ENCODE results near the gene MYO7B. TPM values are rescaled to one million over a fixed set of nuclear protein-coding genes. Genes with fewer than 3 reads are reported as not detected.

The MYO7B gene
- total and polyA plus RNA-seq, 2 experiments from 2014 or later, result 17.6 to 20.1 TPM

- no peaks in the 10 kb centered on the region for H3K36me3 ChIP-seq (replicated peaks; ENCODE audit: insufficient read depth, low read depth)
- no peaks in the 10 kb centered on the region for H3K4me1 ChIP-seq (ENCODE audit: insufficient read depth)
- no peaks in the 10 kb centered on the region for H3K9me2 ChIP-seq (replicated peaks; ENCODE audit: insufficient read depth)
- peak within 1 kb of the TSS; percentile 64 for H3K4me3 ChIP-seq
- H4K20me1 ChIP-seq (ENCODE audit: insufficient read depth, poor library complexity, severe bottlenecking), result no peaks in the 10 kb centered on the region
- peaks cover 38% of the 10 kb centered on the region for H3K27me3 ChIP-seq
- DNase-seq (ENCODE audit: low spot score), result peak; percentile 42
- H3K9me3 ChIP-seq (ENCODE audit: low read depth), result no peaks in the 10 kb centered on the region
- WGBS (ENCODE audit: low lambda C conversion rate, missing lambda C conversion rate), result 7% methylated on average over 35 of the region's 56 CpGs
- H3K27ac ChIP-seq, result no peak within 1 kb of the TSS
- peak within 1 kb of the TSS; percentile 100 for H3K4me2 ChIP-seq
- H2AFZ ChIP-seq, result peak within 1 kb of the TSS; percentile 78
- TF ChIP-seq EZH2 (IDR thresholded peaks at IDR 0.05; ENCODE audit: borderline replicate concordance) (no peak), CTCF (IDR thresholded peaks at IDR 0.05; ENCODE audit: poor library complexity) (peak; percentile 26)
- no peaks in the 10 kb centered on the region for H3K79me2 ChIP-seq
Observed at GRCh38 chr2:127675331-127676261, 140.1 kb downstream of the MYO7B start, which contains the start of gene LIMS2. LIMS2 (minus strand) TSS chr2:127675530; CDS start chr2:127675024, 506 bp downstream.

DNA sequence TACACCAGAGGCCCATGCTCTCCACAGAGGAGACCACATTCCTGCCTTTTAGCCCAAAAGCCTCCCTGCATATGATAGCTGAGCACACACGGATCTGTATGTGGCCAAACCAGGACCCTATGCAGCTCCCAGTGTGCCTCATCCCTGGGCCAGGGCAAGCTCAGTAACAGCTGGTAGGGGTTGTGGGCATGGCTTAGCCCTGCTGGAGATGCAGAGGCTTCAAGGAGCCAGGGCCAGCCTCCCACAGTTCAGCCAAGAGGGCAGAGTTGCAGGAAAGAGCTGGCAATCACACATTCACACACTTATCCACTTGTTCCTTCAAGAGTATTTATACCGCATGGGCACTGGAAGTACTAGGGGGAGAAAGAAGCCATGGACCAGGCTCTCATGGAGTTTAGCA, 141.4 kb downstream of the MYO7B start:
- Histone ChIP-seq H3K4me2 (no peak overlapping the region), H3K4me3 (no peak overlapping the region), H3K79me2 (no peaks in the 10 kb centered on the region), H3K36me3 (replicated peaks; ENCODE audit: insufficient read depth, low read depth) (no peaks in the 10 kb centered on the region), H3K9me2 (replicated peaks; ENCODE audit: insufficient read depth) (no peaks in the 10 kb centered on the region), H3K27ac (no peak overlapping the region), H4K20me1 (ENCODE audit: insufficient read depth, poor library complexity, severe bottlenecking) (no peaks in the 10 kb centered on the region), H3K4me1 (ENCODE audit: insufficient read depth) (peaks cover 10% of the 10 kb centered on the region), H2AFZ (no peak overlapping the region), H3K9me3 (ENCODE audit: low read depth) (no peaks in the 10 kb centered on the region), H3K27me3 (peaks cover 38% of the 10 kb centered on the region)
- no peak for DNase-seq (ENCODE audit: low spot score)
- 85% methylated on average over 2 of the region's 2 CpGs for WGBS (ENCODE audit: low lambda C conversion rate, missing lambda C conversion rate)
- TF ChIP-seq CTCF (IDR thresholded peaks at IDR 0.05; ENCODE audit: poor library complexity) (no peak), EZH2phosphoT487 (IDR thresholded peaks at IDR 0.05; ENCODE audit: low read depth, severe bottlenecking, unreplicated experiment) (no peak), EZH2 (IDR thresholded peaks at IDR 0.05; ENCODE audit: borderline replicate concordance) (no peak)

- H3K36me3 ChIP-seq (replicated peaks; ENCODE audit: insufficient read depth, low read depth), result no peaks in the 10 kb centered on the region
- no peaks in the 10 kb centered on the region for H4K20me1 ChIP-seq (ENCODE audit: insufficient read depth, poor library complexity, severe bottlenecking)
- no peak overlapping the region for H3K4me2 ChIP-seq
- no peak overlapping the region for H3K27ac ChIP-seq
- H3K4me3 ChIP-seq, result no peak overlapping the region
- no peaks in the 10 kb centered on the region for H3K9me2 ChIP-seq (replicated peaks; ENCODE audit: insufficient read depth)
- no peak for DNase-seq (ENCODE audit: low spot score)
- H3K9me3 ChIP-seq (ENCODE audit: low read depth), result no peaks in the 10 kb centered on the region
- H2AFZ ChIP-seq, result no peak overlapping the region
- 82% methylated on average over 10 of the region's 10 CpGs for WGBS (ENCODE audit: low lambda C conversion rate, missing lambda C conversion rate)
- no peaks in the 10 kb centered on the region for H3K79me2 ChIP-seq
- TF ChIP-seq EZH2 (IDR thresholded peaks at IDR 0.05; ENCODE audit: borderline replicate concordance), result no peak
- TF ChIP-seq EZH2phosphoT487 (IDR thresholded peaks at IDR 0.05; ENCODE audit: low read depth, severe bottlenecking, unreplicated experiment), result no peak
- no peak for TF ChIP-seq CTCF (IDR thresholded peaks at IDR 0.05; ENCODE audit: poor library complexity)
- peaks cover 38% of the 10 kb centered on the region for H3K27me3 ChIP-seq
- peaks cover 24% of the 10 kb centered on the region for H3K4me1 ChIP-seq (ENCODE audit: insufficient read depth)
Observed at GRCh38 chr2:127678531-127678930, 143.0 kb downstream of the MYO7B start.

Measured in hepatocyte (in vitro differentiated cells).